Activated T-helper 17 cell treated with anti-CD3 and anti-CD28 coated beads, Interleukin-2, amount 50 U/mL, for 72 hours (primary cell): ENCODE data around the gene CENPA. TPM values are rescaled to one million over a fixed set of nuclear protein-coding genes. Genes with fewer than 3 reads are reported as not detected.
A peak's percentile ranks its signal among the peaks of the same experiment; 100 is the strongest.
"Not testable (repeated sequence)": the region's sequence is repeated elsewhere in the genome, so short reads cannot be mapped to it uniquely, and the experiment has no call there.

Experiments used
- ATAC-seq: fragments of 150-1000 bp; cut with Tn5 transposase; replicated peaks from 2 replicates; pipeline ENCODE4 v1.10.0; 2021; ENCODE audit warnings: mild to moderate bottlenecking, moderate library complexity
- H3K27ac Mint-ChIP-seq: one replicate; pipeline ENCODE4 v1.8.0; 2022; ENCODE audit warnings: mixed read lengths
- H3K27me3 Mint-ChIP-seq: one replicate; pipeline ENCODE4 v1.8.0; 2022; ENCODE audit warnings: mixed read lengths
- H3K36me3 Mint-ChIP-seq: one replicate; pipeline ENCODE4 v1.8.0; 2022; ENCODE audit warnings: low read depth, mild to moderate bottlenecking, mixed read lengths
- H3K4me1 Mint-ChIP-seq: one replicate; pipeline ENCODE4 v1.8.0; 2022; ENCODE audit warnings: mixed read lengths
- H3K4me3 Mint-ChIP-seq: one replicate; pipeline ENCODE4 v1.8.0; 2022; ENCODE audit warnings: mild to moderate bottlenecking, mixed read lengths
- H3K9me3 Mint-ChIP-seq: one replicate; pipeline ENCODE4 v1.8.0; 2022; ENCODE audit warnings: mixed read lengths
- total RNA-seq, 2 donors: library from RNA; stranded (reverse); gene quantifications; one replicate each; pipeline ENCODE4 v1.2.3, GENCODE V29; 2022

The CENPA gene
- total RNA-seq, 2 donors from 2014 or later = 24.3 to 36.1 TPM

DNA sequence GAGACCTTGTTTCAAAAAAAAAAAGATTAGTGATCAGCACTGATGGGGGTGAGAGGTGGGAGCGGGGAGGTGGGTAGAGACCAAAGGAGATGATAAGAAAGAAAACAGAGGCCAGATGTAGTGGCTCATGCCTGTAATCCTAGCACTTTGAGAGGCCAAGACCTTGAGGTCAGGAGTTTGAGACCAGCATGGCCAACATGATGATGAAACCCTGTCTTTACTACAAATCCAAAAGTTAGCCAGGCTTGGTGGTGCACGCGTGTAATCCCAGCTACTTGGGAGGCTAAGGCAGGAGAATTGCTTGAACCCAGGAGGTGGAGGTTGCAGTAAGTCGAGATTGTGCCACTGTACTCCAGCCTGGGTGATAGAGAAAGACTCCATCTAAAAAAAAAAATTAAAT, 31.3 kb upstream of the CENPA start:
- H3K9me3 Mint-ChIP-seq = no peaks in the 10 kb centered on the region
- H3K4me1 Mint-ChIP-seq = peaks cover 5% of the 10 kb centered on the region
- no peaks in the 10 kb centered on the region for H3K36me3 Mint-ChIP-seq
- H3K27ac Mint-ChIP-seq = no peak overlapping the region
- H3K4me3 Mint-ChIP-seq = no peak overlapping the region
- no peak for ATAC-seq
- peaks cover 4% of the 10 kb centered on the region for H3K27me3 Mint-ChIP-seq

DNA sequence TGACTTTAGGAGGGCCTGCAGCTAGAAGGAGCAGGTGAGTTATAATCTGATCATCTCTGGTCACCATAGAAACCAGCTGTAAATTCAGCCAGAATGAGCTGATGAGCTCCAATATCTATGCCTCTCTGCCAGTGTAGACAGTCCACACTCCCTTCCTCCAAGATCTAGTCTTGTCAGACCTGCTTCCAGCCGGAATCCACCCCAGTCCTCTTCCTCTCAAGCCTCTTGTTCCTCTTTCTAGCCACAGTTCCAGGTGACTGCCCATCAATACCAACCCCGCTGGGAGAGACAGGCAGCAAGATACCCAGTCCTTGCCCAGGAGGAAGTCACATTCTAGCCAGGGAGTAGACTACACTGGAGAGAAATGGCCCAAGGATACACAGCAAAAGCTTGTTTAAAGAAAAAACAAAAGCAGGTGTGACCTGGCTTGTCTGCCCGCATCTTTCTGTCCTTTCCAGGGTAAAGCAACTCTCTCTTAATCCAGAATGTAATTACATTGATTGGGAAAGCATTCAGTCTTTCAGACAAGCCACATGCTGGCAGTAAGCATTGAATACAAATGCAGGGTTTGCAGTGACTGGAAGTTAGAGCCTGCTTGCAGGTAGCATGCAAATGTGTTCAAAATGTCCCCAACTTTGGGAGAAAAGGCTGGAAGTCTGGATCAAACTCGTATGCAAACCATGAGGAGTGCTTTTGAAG, 30.7 kb upstream of the CENPA start:
- Mint-ChIP-seq H3K4me3 (no peak overlapping the region), H3K9me3 (no peaks in the 10 kb centered on the region), H3K27me3 (peaks cover 4% of the 10 kb centered on the region), H3K4me1 (peaks cover 5% of the 10 kb centered on the region), H3K27ac (no peak overlapping the region), H3K36me3 (no peaks in the 10 kb centered on the region)
- ATAC-seq = no peak

DNA sequence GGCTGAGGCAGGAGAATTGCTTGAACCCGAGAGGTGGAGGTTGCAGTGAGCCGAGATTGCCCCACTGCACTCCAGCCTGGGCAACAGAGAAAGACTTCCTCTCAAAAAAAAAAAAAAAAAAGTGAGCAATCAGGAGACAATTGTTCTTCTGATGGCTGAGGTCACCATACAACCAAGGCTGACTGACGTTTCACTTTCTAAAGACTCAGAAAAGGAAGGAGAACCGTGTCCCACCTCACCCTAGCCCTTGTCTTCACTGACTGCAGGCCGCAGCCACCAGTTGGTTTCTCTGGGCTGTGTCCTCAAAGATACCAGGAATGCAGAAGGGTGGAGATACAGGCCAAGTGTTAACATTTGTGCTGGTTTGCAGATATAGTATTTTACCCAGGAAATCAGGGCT, 29.5 kb upstream of the CENPA start:
- Mint-ChIP-seq H3K27me3 (peaks cover 1% of the 10 kb centered on the region), H3K4me3 (no peak overlapping the region), H3K36me3 (no peaks in the 10 kb centered on the region), H3K27ac (no peak overlapping the region), H3K9me3 (no peaks in the 10 kb centered on the region), H3K4me1 (peaks cover 5% of the 10 kb centered on the region)
- ATAC-seq = no peak

DNA sequence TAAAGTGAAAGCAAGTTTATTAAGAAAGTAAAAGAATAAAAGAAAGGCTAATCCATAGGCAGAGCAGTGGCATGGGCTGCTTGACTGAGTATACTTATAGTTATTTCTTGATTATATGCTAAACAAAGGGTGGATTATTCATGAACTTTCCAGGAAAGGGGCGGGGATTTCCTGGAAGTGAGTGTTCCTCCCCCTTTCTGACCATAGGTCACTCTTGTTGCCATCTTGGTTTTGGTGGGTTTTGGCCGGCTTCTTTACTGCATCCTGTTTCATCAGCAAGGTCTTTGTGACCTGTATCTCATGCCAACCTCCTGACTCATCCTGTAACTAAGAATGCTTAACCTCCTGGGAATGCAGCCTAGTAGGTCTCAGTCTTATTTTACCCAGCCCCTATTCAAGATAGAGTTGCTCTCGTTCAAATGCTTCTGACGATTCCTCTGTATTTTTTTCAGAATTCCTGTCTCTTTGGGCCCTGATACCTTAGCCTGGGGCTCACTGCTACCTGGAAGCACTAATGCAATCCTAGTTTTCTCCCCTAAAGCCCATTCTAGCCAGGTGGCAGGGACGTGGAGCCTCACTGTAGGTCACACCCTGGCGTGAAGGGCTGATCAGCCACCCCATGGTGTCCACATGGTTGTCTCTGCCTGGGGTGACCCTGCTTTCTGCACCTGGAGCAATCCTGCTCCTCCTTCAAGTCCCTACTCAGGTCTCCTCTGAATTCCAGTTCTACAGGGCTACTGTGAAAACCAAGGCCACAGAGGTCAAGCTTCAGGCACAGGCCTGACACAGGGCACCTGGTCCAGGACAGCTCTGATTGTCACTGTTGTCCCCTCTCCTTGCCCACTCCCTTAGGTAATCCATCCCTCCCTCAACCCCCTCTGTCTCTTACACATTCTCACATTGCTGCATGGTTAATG, 27.7 kb upstream of the CENPA start:
- no peaks in the 10 kb centered on the region for H3K9me3 Mint-ChIP-seq
- H3K4me1 Mint-ChIP-seq = peaks cover 5% of the 10 kb centered on the region
- peak overlapping the region; percentile 68 for H3K27ac Mint-ChIP-seq
- H3K27me3 Mint-ChIP-seq = no peaks in the 10 kb centered on the region
- ATAC-seq = peak; percentile 86
- no peak overlapping the region for H3K4me3 Mint-ChIP-seq
- no peaks in the 10 kb centered on the region for H3K36me3 Mint-ChIP-seq

DNA sequence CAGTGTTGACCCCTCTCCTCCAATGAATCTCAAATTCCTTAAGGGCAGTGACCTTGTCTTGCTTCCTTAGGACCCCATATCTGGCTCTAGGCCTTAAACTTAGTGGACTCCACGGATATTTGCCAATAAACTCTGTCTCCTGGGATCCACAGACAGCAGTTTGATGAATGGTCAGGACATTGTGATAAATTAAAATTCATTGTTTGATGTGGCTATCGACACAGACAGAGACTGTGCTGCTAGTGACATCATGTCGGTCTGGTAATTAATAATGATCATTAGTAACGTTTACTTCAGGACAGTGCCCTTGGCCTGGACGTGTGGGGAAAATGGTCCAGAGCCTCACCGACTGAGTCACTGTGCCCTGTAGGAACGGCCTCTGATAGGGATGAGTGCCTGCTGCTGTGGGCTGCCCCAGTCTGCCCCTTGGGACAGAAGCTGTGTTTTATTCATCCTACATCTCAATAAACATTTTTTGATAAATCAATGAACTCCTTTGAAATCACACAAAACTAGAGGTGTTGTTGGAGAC, 27.0 kb upstream of the CENPA start:
- no peak for ATAC-seq

DNA sequence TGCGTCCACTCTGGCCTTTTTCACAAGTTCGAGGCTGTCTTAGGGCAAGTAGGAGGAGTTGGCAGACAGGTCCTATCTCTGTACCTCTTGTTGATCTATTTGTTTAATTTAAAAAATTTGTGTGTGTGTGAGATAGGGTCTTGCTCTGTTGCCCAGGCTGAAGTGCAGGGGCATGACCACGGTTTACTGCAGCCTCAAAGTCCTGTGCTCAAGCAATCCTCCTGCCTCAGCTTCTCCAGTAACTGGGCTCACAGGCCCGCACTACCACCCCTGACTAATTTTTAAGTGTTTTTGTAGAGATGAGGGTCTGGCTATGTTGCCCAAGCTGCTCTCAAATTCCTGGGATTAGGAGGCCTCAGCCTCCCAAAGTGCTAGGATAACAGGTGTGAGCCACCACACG, 26.0 kb upstream of the CENPA start:
- no peak for ATAC-seq
- Mint-ChIP-seq H3K27ac (no peak overlapping the region), H3K4me3 (no peak overlapping the region), H3K27me3 (no peaks in the 10 kb centered on the region), H3K36me3 (peaks cover 4% of the 10 kb centered on the region), H3K4me1 (peaks cover 9% of the 10 kb centered on the region), H3K9me3 (no peaks in the 10 kb centered on the region)

More for the DNA sequence above, 27.0 kb upstream of the CENPA start:
- H3K4me3 Mint-ChIP-seq = no peak overlapping the region
- H3K4me1 Mint-ChIP-seq = peaks cover 5% of the 10 kb centered on the region
- H3K27me3 Mint-ChIP-seq = no peaks in the 10 kb centered on the region
- H3K36me3 Mint-ChIP-seq = no peaks in the 10 kb centered on the region
- no peak overlapping the region for H3K27ac Mint-ChIP-seq
- H3K9me3 Mint-ChIP-seq = no peaks in the 10 kb centered on the region

DNA sequence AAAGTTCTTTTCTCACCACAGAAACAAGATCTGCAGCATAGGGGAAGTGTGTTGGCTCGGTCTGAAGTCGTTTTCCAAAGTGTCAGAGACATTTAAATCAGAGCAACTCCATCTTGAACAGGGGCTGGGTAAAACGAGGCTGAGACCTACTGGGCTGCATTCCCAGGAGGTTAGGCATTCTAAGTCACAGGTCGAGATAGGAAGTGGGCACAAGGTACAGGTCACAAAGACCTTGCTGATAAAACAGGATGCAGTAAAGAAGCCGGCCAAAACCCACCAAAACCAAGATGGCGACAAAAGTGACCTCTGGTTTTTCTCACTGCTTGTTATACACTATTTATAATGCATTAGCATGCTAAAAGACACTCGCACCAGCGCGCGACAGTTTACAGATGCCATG, 24.9 kb upstream of the CENPA start:
- not testable (repeated sequence) for ATAC-seq, H3K36me3 Mint-ChIP-seq, H3K4me3 Mint-ChIP-seq, H3K9me3 Mint-ChIP-seq, H3K27ac Mint-ChIP-seq, H3K27me3 Mint-ChIP-seq
- peaks cover 13% of the 10 kb centered on the region for H3K4me1 Mint-ChIP-seq

DNA sequence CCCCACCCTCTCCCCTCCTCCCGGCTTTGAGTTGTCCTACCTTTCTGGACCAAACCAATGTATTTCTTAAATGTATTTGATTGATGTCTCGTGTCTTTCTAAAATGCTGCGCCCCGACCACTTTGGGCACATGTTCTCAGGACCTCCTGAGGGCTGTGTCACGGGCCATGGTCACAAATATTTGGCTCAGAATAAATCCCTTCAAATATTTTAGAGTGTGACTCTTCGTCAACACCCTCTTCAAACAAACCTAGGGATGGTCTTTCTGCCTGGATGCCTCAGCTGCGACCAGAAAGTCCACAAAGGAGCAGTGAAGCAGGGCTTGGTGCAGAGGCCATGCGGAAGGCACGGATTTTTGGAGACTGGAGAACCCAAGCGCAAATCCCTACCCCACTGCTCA, 22.8 kb upstream of the CENPA start:
- peaks cover 17% of the 10 kb centered on the region for H3K4me1 Mint-ChIP-seq
- H3K36me3 Mint-ChIP-seq = peaks cover 7% of the 10 kb centered on the region
- H3K27ac Mint-ChIP-seq = peak overlapping the region; percentile 98
- no peaks in the 10 kb centered on the region for H3K9me3 Mint-ChIP-seq
- ATAC-seq = no peak
- no peaks in the 10 kb centered on the region for H3K27me3 Mint-ChIP-seq
- peak overlapping the region; percentile 97 for H3K4me3 Mint-ChIP-seq

DNA sequence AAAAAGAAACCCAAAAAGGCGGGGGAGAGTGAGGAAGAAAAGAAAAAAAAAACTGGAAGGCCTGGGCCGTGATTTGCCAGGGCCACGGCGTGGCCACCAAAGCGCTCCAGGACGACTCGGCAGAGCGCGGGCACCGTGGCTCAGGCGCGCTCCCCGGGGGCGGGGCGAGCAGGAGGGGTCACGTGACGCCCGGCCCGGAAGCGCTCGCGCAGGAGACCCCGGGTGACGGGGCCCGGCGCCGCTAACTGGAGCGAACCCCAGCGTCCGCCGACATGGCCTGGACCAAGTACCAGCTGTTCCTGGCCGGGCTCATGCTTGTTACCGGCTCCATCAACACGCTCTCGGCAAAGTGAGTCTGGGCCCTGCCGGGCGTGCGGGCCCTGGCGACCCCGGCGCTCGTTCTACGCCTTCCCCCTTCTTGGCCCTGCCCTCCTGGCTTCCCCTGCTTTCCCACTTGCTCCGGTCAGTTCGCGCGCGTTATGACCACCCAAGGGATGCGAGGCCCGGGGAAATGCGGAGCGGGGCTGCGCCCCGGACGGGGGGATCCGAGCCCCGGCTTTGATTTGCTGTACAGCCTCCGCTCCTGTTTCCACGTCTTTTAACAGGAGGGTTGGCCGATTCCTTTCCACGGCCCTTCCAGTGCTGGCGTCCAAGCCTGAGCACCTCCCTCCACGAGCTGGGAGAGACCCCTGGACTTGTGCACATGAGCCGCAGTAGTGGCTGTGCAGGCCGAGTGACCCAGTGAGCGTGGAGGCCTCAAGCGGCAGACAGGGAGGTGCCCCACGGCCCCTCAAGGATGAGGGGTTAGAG, 21.6 kb upstream of the CENPA start, which contains the start of gene SLC35F6:
SLC35F6 (plus strand) TSS at position 207 of the 810 bp plus-strand sequence; CDS start at position 273, 66 bp downstream.
- Mint-ChIP-seq H3K27me3 (no peaks in the 10 kb centered on the region), H3K36me3 (peaks cover 7% of the 10 kb centered on the region), H3K9me3 (no peaks in the 10 kb centered on the region), H3K4me3 (peak within 1 kb of the TSS; percentile 97), H3K27ac (peak within 1 kb of the TSS; percentile 98), H3K4me1 (peaks cover 20% of the 10 kb centered on the region)
- ATAC-seq = peak; percentile 94

DNA sequence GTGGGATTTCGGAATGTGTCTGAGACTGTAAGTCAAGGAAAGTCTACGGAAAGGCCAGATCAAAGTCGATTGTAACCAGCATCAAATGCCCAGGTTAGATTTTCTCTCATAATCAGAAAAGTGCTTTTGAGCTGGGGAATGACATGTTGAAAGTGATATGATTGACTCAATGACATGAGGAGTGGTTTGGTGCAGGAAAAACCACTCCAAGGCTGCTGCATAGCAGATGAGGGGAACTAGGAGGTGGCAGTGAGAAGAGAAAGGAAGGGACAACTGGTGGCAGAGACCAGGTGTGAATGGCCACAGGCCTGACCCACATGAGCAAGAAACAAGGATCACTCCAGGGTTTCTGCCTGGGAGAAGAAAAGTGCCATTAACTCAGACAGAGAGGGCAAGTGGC, 20.9 kb upstream of the CENPA start:
- ATAC-seq = no peak
- H3K4me1 Mint-ChIP-seq = peaks cover 24% of the 10 kb centered on the region

DNA sequence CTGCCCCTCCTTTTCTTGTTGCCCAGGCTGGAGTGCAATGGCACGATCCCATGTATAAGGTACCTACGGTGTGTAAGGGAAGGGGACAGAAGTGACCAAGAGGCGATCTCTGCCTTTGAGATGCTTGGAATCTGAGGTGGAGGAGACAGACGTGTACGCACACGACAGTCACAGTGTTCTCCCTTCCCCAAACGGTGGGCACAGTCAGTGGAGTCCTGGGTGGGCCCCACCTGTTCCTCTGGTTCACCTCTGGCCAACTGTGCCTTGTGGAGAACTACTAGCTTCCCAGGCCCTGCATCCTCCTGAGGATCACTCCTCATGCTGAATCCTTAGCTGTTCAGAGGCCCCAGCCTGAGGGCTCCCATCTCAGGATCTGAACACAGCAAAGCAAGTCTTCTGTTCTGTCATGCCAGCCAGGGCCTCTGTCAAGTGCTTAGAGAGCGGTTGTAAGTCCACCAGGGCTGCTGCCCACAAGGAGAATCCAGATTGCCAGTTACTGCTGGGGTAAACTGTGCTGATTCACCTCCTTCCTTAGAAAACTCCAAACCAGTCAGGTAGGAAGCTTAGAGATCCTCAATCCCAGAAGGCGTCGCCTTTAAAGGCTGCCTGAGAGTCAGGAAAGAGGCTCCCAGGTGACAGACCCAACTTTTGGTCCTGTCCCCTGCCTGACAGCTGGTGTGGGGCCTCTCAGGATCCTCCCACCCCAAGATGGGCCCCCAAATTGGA, 20.2 kb upstream of the CENPA start:
- no peak for ATAC-seq
- Mint-ChIP-seq H3K36me3 (peaks cover 7% of the 10 kb centered on the region), H3K4me1 (peaks cover 24% of the 10 kb centered on the region), H3K4me3 (peak overlapping the region; percentile 97), H3K27ac (peak overlapping the region; percentile 98), H3K27me3 (no peaks in the 10 kb centered on the region), H3K9me3 (no peaks in the 10 kb centered on the region)

More for the DNA sequence above, 20.9 kb upstream of the CENPA start:
- Mint-ChIP-seq H3K4me3 (peak overlapping the region; percentile 97), H3K9me3 (no peaks in the 10 kb centered on the region), H3K27ac (peak overlapping the region; percentile 98), H3K36me3 (peaks cover 7% of the 10 kb centered on the region), H3K27me3 (no peaks in the 10 kb centered on the region)

DNA sequence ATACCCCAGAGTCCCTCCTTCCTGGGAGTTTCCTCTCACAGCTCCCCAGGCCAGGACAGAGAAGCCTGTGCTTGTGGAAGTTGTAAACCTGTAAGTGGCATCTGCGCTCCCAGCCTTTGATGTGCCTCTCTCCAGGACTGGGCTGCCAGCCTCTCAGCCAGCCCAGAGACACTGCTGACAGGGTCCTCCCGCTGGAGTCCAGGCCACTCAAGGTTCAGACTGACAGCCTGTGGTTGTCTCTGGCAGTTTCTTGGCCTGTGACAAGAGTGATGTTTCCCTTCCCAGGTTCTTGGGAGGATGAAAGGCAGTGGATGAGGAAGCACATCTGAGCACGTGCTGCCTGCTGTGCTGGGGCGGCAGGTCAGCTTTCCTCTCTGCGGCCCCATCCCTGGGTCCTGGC, 18.7 kb upstream of the CENPA start:
- Mint-ChIP-seq H3K27ac (peak overlapping the region; percentile 70), H3K9me3 (no peaks in the 10 kb centered on the region), H3K36me3 (peaks cover 7% of the 10 kb centered on the region), H3K4me1 (peaks cover 34% of the 10 kb centered on the region), H3K27me3 (no peaks in the 10 kb centered on the region), H3K4me3 (no peak overlapping the region)
- no peak for ATAC-seq

DNA sequence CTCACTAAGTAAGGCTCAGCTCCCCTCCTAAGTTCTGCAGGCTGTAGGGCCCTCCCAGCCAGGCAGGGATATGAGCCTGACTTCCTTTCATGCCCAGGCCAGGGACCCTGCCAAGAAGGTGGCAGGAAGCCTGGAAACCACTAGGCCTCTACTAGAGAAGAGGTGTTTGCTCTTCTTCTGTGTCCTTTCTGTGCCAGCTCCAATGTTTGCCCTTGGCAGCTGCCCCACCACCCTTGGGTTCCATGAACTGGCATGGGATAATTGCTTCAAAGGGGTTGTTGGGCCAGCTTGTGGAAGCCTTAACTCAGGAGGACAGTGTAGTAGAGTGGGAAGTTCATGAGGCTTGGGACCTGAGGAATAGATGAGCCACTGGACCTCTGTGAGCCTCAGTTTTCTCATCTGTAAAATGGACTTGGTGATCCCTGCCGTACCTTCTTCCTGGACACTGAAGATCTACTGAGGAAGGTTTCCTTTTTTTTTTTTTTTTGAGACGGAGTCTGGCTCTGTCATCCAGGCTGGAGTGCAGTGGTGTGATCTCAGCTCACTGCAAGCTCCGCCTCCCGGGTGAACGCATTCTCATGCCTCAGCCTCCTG, 17.9 kb upstream of the CENPA start:
- Mint-ChIP-seq H3K27me3 (no peaks in the 10 kb centered on the region), H3K27ac (peak overlapping the region; percentile 88), H3K9me3 (no peaks in the 10 kb centered on the region), H3K4me3 (peak overlapping the region; percentile 65), H3K36me3 (peaks cover 7% of the 10 kb centered on the region), H3K4me1 (peaks cover 42% of the 10 kb centered on the region)
- no peak for ATAC-seq
